H54 (cell line): Measurements from ENCODE around the gene ZXDA.
"Not testable (repeated sequence)": the region's sequence is repeated elsewhere in the genome, so short reads cannot be mapped to it uniquely, and the experiment has no call there.

Experiments used
- DNase-seq: peaks from one replicate; pipeline ENCODE4 v3.0.0; 2011; ENCODE audit warnings: low spot score, mixed read lengths; ENCODE audit not compliant: insufficient read length
- FAIRE-seq: peaks from 3 replicates; lab custom pipeline; 2011; peaks lifted over from hg19 to GRCh38; lab: Jason Lieb, UNC
- POLR2A ChIP-seq: IDR thresholded peaks from 2 replicates; pipeline ENCODE4 v1.6.1; 2011; ENCODE audit warnings: low read depth, mild to moderate bottlenecking, low read length

The ZXDA gene

GRCh38 chrX:57910287-57910912 lies at the start of gene ZXDA:
TSS of gene ZXDA (minus strand) at chrX:57910458. CDS start at chrX:57910420, 38 bp downstream.
- not testable (repeated sequence) for FAIRE-seq, DNase-seq

- TF ChIP-seq POLR2A, result no peak
- no peak for FAIRE-seq
- no peak for DNase-seq
These were observed 42.0 kb upstream of the ZXDA start for GRCh38 chrX:57952320-57952678.

- FAIRE-seq, result no peak
- no peak for TF ChIP-seq POLR2A
- no peak for DNase-seq
These were observed 41.5 kb upstream of the ZXDA start for GRCh38 chrX:57951666-57952319.

GRCh38 chrX:57933321-57933720 lies 23.1 kb upstream of the ZXDA start:
- FAIRE-seq (no peak), DNase-seq (no peak)
- TF ChIP-seq POLR2A, result no peak

- TF ChIP-seq POLR2A, result no peak
- DNase-seq (no peak), FAIRE-seq (no peak)
These were observed 22.0 kb upstream of the ZXDA start for GRCh38 chrX:57932266-57932665.

GRCh38 chrX:57930051-57930450 lies 19.8 kb upstream of the ZXDA start:
- FAIRE-seq, result no peak
- TF ChIP-seq POLR2A, result no peak

GRCh38 chrX:57929373-57929772 lies 19.1 kb upstream of the ZXDA start:
- TF ChIP-seq POLR2A, result no peak
- no peak for DNase-seq
- FAIRE-seq, result no peak

More at GRCh38 chrX:57930051-57930450, 19.8 kb upstream of the ZXDA start:
- no peak for DNase-seq

GRCh38 chrX:57925806-57926205 lies 15.5 kb upstream of the ZXDA start:
- FAIRE-seq (no peak), DNase-seq (no peak)
- no peak for TF ChIP-seq POLR2A

GRCh38 chrX:57918750-57919436 lies 8.6 kb upstream of the ZXDA start:
- FAIRE-seq (no peak), DNase-seq (no peak)
- TF ChIP-seq POLR2A, result no peak

- DNase-seq, result no peak
- no peak for FAIRE-seq
- no peak for TF ChIP-seq POLR2A
These were observed 5.4 kb upstream of the ZXDA start for GRCh38 chrX:57915680-57916079.

- FAIRE-seq, DNase-seq: not testable (repeated sequence)
These were observed 517 bp downstream of the ZXDA start for GRCh38 chrX:57909595-57910286.

GRCh38 chrX:57908972-57909594 lies 1.2 kb downstream of the ZXDA start:
- not testable (repeated sequence) for FAIRE-seq, DNase-seq

- no peak for DNase-seq
- FAIRE-seq, result no peak
- TF ChIP-seq POLR2A, result no peak
These were observed 3.5 kb downstream of the ZXDA start for GRCh38 chrX:57906790-57907189.

GRCh38 chrX:57905141-57905540 lies 5.1 kb downstream of the ZXDA start:
- FAIRE-seq, result no peak
- TF ChIP-seq POLR2A, result no peak
- no peak for DNase-seq
